ENCODE results near the gene GRPEL2.
"Not testable (repeated sequence)": the region's sequence is repeated elsewhere in the genome, so short reads cannot be mapped to it uniquely, and the experiment has no call there.

Gene GRPEL2

DNA sequence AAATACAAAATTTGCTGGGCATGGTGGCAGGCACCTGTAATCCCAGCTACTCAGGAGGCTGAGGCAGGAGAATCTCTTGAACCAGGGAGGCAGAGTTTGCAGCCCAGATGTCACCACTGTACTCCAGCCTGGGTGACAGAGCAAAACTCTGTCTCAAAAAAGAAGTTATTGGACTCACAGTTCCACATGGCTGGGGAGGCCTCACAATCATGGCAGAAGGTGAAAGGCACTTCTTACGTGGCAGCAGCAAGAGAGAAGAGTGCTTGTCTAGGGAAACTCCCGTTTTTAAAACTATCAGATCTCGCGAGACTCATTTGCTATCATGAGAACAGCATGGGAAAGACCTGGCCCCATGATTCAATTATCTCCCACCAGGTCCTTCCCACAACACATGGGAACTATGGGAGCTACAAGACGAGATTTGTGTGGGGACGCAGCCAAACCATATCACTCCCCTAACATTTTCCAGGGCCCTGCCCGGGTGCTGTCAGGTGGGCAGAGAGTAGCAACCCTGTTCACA is 53.5 kb downstream of the GRPEL2 start:
- DNase-seq (ENCODE audit: low read depth in 3 of 3): not testable (repeated sequence)

GRCh38 chr5:149399775-149400174 is 54.5 kb downstream of the GRPEL2 start:
- no peak for DNase-seq (ENCODE audit: low read depth in 3 of 3)

DNA sequence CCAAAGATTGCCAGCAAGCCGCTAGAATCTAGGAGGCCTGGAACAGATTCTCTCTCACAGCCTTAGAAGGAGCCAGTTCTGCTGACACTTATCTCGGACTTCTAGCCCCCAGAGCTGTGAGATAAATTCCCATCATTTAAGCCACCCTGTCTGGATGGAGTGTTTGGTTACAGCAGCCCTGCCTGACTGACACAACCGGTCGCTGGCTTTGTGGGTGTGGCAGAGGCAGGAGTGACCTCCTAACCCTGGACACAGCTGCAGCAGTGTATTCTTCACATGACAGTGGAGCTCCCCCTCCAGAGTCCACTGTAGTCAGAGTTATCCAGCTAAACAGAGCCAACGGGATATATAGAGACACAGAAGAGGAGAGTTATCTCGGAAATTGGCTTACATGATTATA is 55.0 kb downstream of the GRPEL2 start:
- DNase-seq (ENCODE audit: low read depth in 3 of 3): no peak

GRCh38 chr5:149401051-149401450 is 55.8 kb downstream of the GRPEL2 start:
- no peak for DNase-seq (ENCODE audit: low read depth in 3 of 3)

DNA sequence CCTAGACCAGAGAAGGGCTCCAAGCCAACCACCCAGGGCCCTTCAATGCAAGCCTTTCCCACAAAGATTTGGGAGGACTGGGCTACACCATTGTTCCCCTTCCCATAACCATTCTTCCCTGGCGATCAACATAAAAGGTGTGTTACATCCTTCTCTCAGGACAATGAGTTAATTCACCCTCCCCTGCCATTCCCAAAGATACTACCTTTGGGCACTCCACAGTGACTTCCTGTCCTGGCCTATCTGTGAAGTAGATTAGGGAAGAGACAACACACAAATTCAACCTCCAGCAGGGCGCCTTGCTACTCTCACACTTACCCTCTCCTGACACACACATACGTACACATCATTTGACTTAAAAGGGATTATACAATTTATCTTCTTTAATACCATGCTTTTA is 57.0 kb downstream of the GRPEL2 start:
- no peak for DNase-seq (ENCODE audit: low read depth in 3 of 3)
